Measurements from ENCODE around the gene PLB1.

PLB1 gene

GRCh38 chr2:28623582-28624405, 127.9 kb downstream of the PLB1 start:
- Histone ChIP-seq H3K27ac (replicated peaks) (no peak overlapping the region; the same call in 1 of the 2 replicates), H3K4me3 (replicated peaks; ENCODE audit: insufficient read depth, low read length) (no peak overlapping the region), H3K27me3 (ENCODE audit: insufficient read depth, poor library complexity, severe bottlenecking) (no peaks in the 10 kb centered on the region)
- TF ChIP-seq GABPA (IDR thresholded peaks at IDR 0.05; ENCODE audit: low read depth) (no peak), SPI1 (IDR thresholded peaks at IDR 0.05; ENCODE audit: borderline replicate concordance, low read depth) (no peak), REST (IDR thresholded peaks at IDR 0.05; ENCODE audit: insufficient replicate concordance, low read depth) (no peak), POLR2AphosphoS5 (IDR thresholded peaks at IDR 0.05; ENCODE audit: low read depth) (no peak), CTCF (IDR thresholded peaks at IDR 0.05; ENCODE audit: insufficient read depth, low read length) (no peak)
- no peak for DNase-seq (ENCODE audit: low read depth in 1 of 2, low spot score in 1 of 2)

GRCh38 chr2:28624436-28624792, 128.6 kb downstream of the PLB1 start:
- Histone ChIP-seq H3K27ac (replicated peaks) (peak overlapping the region; percentile 65), H3K4me3 (replicated peaks; ENCODE audit: insufficient read depth, low read length) (no peak overlapping the region), H3K27me3 (ENCODE audit: insufficient read depth, poor library complexity, severe bottlenecking) (no peaks in the 10 kb centered on the region)
- DNase-seq (ENCODE audit: low read depth in 1 of 2, low spot score in 1 of 2): no peak
- TF ChIP-seq SPI1 (IDR thresholded peaks at IDR 0.05; ENCODE audit: borderline replicate concordance, low read depth): no peak
- no peak for TF ChIP-seq POLR2AphosphoS5 (IDR thresholded peaks at IDR 0.05; ENCODE audit: low read depth)

- no peak overlapping the region for H3K4me3 ChIP-seq (replicated peaks; ENCODE audit: insufficient read depth, low read length)
- TF ChIP-seq POLR2AphosphoS5 (IDR thresholded peaks at IDR 0.05; ENCODE audit: low read depth): 0 out of 2 replicates have a peak, but pooled peaks have one; percentile 31
- peak; percentile 39; the same call in 1 of the 2 replicates for TF ChIP-seq SPI1 (IDR thresholded peaks at IDR 0.05; ENCODE audit: borderline replicate concordance, low read depth)
- no peak for TF ChIP-seq GABPA (IDR thresholded peaks at IDR 0.05; ENCODE audit: low read depth)
- TF ChIP-seq CTCF (IDR thresholded peaks at IDR 0.05; ENCODE audit: insufficient read depth, low read length): no peak
- no peak for TF ChIP-seq REST (IDR thresholded peaks at IDR 0.05; ENCODE audit: insufficient replicate concordance, low read depth)
- H3K27ac ChIP-seq (replicated peaks): peak overlapping the region; percentile 65
- DNase-seq (ENCODE audit: low read depth in 1 of 2, low spot score in 1 of 2): peak in 1 of 2 experiments; percentile 74
- no peaks in the 10 kb centered on the region for H3K27me3 ChIP-seq (ENCODE audit: insufficient read depth, poor library complexity, severe bottlenecking)
Observed at GRCh38 chr2:28624793-28625701, 129.2 kb downstream of the PLB1 start.

GRCh38 chr2:28626376-28626775, 130.5 kb downstream of the PLB1 start:
- no peak overlapping the region for H3K27ac ChIP-seq (replicated peaks)
- TF ChIP-seq POLR2AphosphoS5 (IDR thresholded peaks at IDR 0.05; ENCODE audit: low read depth) (no peak), REST (IDR thresholded peaks at IDR 0.05; ENCODE audit: insufficient replicate concordance, low read depth) (no peak), SPI1 (IDR thresholded peaks at IDR 0.05; ENCODE audit: borderline replicate concordance, low read depth) (no peak), GABPA (IDR thresholded peaks at IDR 0.05; ENCODE audit: low read depth) (no peak), CTCF (IDR thresholded peaks at IDR 0.05; ENCODE audit: insufficient read depth, low read length) (no peak)
- DNase-seq (ENCODE audit: low read depth in 1 of 2, low spot score in 1 of 2): no peak
- no peak overlapping the region for H3K4me3 ChIP-seq (replicated peaks; ENCODE audit: insufficient read depth, low read length)
- H3K27me3 ChIP-seq (ENCODE audit: insufficient read depth, poor library complexity, severe bottlenecking): no peaks in the 10 kb centered on the region
